PFSK-1 (cell line): ENCODE data around the gene EFCAB6.

Source experiments
- FOXP2 ChIP-seq: optimal IDR thresholded peaks from 2 replicates; pipeline ENCODE3; 2011; ENCODE audit warnings: borderline replicate concordance, control low read depth, inconsistent platforms; ENCODE audit not compliant: insufficient read depth; ENCODE audit errors: extremely low read length, extremely low read depth
- POLR2AphosphoS5 ChIP-seq: IDR thresholded peaks from 2 replicates; pipeline ENCODE4 v1.6.1; 2012; ENCODE audit warnings: low read depth, mild to moderate bottlenecking, control low read depth, low read length, moderate library complexity
- SIN3A ChIP-seq: IDR thresholded peaks from 2 replicates; pipeline ENCODE4 v1.6.1; 2012; ENCODE audit warnings: mild to moderate bottlenecking, low read length, moderate library complexity, borderline replicate concordance; ENCODE audit not compliant: insufficient read depth
- TAF1 ChIP-seq: IDR thresholded peaks from 2 replicates; pipeline ENCODE4 v1.6.1; 2012; ENCODE audit warnings: low read length, control low read depth, borderline replicate concordance; ENCODE audit not compliant: insufficient read depth
- TF ChIP-seq, protein P1 (sequence below), 2 experiments: IDR thresholded peaks; 2 replicates each; pipeline versions ENCODE4 v1.6.1 to v1.8.0; 2011 to 2012; ENCODE audit warnings: low read depth in 2 of 2, low read length in 2 of 2, control low read depth in 1 of 2, inconsistent platforms in 1 of 2, mild to moderate bottlenecking in 1 of 2, moderate library complexity in 1 of 2; ENCODE audit not compliant: insufficient read depth in 1 of 2

Gene EFCAB6

DNA sequence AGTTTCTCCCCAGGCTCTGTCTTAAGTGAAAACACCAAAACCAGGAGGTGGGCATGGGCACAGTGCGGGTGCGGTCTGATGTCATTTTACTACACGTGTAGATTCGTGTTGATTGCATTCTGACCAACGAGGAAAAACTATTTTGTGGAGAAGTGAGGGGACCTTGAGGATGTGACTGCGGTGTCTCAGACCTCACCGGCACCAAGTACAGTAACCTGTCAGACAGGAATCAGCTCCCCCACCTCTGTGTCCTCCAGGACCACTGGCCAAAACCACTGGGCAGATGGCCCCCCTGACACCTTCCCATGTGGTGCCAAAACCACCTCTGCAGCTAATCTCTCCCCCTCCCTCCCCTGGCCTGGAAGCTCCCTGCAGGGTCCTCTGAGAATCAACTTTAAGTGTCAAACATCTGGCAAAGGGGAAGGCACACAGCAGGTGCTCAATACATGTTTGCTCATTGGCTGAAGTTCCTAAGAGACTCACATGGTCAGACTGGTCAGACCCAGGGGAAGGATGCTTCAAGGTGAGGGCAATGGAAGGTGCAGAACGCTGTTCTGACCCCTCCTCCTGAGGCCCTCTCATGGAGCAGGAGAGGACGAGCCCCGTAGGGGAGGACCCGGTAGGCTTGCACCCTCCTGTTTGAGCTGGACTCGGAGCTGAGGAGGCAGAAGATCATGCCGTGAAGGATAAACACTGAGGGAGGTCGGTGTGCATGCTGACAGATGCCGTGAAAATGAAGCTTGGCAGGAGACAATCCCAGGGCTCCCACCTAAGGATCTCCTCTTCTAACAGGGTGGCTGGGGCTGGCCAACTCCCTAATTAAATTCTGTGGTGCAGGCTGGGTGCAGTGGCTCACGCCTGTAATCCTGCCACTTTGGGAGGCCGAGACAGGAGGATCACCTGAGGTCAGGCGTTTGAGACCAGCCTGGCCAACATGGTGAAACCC lies 270.4 kb downstream of the EFCAB6 start:
- TF ChIP-seq TAF1, result no peak

DNA sequence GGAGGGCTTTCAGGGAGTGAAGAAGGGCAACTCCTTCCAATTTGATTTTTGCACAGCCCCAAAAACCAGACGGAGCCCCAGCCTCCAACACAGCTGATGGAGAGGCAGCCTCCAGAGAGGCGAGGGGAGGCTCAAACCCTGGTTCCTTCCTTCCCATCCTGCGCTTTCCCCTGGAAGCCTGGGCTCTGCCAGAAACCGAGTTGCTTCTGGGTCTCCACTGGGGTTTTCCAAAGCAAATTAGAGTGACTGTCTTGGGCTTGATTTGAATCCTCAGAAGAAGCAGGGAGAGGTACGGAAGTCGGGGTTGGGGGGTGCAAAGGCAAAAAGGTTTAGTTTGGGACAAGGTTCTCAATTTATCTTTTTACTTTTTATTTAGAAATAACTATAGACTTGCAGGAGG lies 271.1 kb downstream of the EFCAB6 start:
- TF ChIP-seq FOXP2 (no peak), TAF1 (no peak), SIN3A (no peak), POLR2AphosphoS5 (no peak)
- TF ChIP-seq, protein P1, sequence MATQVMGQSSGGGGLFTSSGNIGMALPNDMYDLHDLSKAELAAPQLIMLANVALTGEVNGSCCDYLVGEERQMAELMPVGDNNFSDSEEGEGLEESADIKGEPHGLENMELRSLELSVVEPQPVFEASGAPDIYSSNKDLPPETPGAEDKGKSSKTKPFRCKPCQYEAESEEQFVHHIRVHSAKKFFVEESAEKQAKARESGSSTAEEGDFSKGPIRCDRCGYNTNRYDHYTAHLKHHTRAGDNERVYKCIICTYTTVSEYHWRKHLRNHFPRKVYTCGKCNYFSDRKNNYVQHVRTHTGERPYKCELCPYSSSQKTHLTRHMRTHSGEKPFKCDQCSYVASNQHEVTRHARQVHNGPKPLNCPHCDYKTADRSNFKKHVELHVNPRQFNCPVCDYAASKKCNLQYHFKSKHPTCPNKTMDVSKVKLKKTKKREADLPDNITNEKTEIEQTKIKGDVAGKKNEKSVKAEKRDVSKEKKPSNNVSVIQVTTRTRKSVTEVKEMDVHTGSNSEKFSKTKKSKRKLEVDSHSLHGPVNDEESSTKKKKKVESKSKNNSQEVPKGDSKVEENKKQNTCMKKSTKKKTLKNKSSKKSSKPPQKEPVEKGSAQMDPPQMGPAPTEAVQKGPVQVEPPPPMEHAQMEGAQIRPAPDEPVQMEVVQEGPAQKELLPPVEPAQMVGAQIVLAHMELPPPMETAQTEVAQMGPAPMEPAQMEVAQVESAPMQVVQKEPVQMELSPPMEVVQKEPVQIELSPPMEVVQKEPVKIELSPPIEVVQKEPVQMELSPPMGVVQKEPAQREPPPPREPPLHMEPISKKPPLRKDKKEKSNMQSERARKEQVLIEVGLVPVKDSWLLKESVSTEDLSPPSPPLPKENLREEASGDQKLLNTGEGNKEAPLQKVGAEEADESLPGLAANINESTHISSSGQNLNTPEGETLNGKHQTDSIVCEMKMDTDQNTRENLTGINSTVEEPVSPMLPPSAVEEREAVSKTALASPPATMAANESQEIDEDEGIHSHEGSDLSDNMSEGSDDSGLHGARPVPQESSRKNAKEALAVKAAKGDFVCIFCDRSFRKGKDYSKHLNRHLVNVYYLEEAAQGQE (IDR thresholded peaks at IDR 0.05; ENCODE audit: insufficient read depth in 1 of 2, low read depth in 2 of 2, low read length in 2 of 2), result no peak

DNA sequence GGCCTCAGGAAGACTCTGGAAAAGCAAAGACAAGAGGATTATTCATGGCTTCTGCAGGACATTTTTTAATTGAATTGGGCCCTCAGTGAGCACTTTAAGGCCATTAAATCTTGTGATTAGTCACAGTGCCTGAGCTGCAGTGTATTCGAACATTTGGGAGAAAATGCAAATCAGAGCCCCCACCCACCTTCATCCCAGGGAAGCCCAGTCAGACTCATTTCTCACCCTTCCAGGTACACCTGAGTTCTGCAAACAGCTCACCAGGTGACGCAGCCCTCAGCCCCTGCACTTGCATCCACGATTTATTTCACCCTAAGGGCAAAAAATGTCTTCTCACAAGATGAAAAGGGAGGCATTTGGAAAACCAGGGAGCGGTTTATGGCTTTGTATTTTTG lies 271.6 kb downstream of the EFCAB6 start:
- TF ChIP-seq, protein P1 (IDR thresholded peaks at IDR 0.05; ENCODE audit: insufficient read depth in 1 of 2, low read depth in 2 of 2, low read length in 2 of 2), result no peak
- TF ChIP-seq TAF1, result no peak
- no peak for TF ChIP-seq FOXP2
- no peak for TF ChIP-seq SIN3A
- TF ChIP-seq POLR2AphosphoS5, result no peak

DNA sequence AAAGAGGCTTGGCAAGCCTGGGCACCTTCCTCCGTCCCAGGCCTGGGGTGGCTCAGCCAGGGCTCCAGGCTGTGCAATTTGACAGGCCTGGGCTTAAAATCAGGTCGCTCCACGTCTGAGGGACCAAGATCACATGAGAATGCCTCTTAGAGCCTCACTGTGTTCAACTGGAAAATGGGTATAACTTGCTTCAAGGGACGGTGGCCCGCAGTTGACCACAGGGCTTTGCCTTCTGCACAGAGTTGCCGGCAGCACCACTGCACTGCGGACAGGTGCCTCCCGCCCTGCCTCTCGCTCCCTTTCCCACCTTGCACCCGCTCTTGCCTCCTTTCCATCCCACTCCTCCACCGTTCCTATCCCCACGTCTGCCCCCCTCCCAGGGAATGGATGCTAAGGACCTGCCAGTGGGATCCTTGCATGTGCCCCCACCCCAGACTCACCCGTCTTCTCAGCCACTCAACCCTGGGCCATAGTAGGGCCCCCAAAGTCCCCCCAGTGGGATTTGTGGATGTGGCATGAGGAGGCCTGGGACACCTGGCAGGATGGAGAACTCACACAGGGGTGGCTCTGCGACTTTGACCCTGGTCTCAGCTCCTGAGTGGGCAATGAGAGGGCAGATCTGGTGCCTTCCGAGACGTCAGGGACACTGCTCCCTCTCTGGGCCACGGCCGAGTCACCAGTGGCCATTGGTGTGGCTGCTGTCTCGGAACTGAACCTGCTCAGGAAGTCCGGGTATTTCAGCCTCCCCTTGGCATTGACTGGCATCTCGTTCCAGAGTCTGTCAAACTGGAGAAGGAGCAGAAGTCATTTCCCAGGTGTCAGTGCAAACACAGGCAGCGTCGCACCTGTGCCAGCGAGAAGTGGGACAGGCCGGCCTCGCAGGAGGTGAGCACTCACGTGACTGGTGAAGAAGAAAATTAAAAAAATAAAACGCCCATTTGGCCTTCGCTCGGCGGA lies 272.3 kb downstream of the EFCAB6 start:
- TF ChIP-seq, protein P1 (IDR thresholded peaks at IDR 0.05; ENCODE audit: insufficient read depth in 1 of 2, low read depth in 2 of 2, low read length in 2 of 2), result no peak
- no peak for TF ChIP-seq SIN3A
- no peak for TF ChIP-seq TAF1
- TF ChIP-seq POLR2AphosphoS5, result no peak
- no peak for TF ChIP-seq FOXP2

DNA sequence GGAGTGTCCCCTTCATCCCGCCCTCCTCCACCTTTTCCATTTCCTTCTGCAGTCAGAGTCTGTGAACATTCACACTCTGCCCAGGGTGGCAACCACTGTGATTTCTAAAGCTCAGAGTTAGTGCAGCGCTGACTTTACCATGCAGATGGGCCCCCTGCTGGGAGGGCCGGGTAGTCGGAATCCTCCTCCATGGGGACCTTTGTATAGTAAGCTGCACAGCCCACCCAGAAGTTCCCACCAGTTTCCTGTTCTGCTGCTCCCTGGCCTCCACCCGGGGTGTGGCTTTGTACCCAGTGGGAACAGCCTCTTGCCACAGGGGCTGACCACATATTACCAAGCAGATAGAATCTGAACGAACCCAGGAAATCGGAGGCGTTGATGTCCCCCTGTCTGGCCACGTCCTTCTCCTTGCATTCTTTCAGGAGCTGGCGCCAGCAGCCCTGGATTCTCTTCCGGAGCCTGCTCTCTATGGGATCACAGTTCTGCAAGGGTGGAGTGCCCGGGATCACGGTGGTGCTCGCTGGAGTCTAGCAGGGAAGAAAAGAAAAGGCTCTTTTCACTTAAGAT lies 275.0 kb downstream of the EFCAB6 start:
- TF ChIP-seq POLR2AphosphoS5 (no peak), SIN3A (no peak), FOXP2 (no peak), TAF1 (no peak)
- TF ChIP-seq, protein P1 (IDR thresholded peaks at IDR 0.05; ENCODE audit: insufficient read depth in 1 of 2, low read depth in 2 of 2, low read length in 2 of 2), result no peak
